Stimulated activated effector memory CD8-positive, alpha-beta T cell treated with anti-CD3 and anti-CD28 coated beads, Interleukin-12 subunit alpha, Interleukin-12 subunit beta, amount 100 ng/mL, for 72 hours (primary cell): ENCODE data around the gene IKBKG.
"Not testable (repeated sequence)": the region's sequence is repeated elsewhere in the genome, so short reads cannot be mapped to it uniquely, and the experiment has no call there.

Source experiments
- ATAC-seq: fragments of 150-1000 bp; cut with Tn5 transposase; 2 replicates; pipeline ENCODE4 v1.10.0; 2021
- DNase-seq, 2 donors: peaks; one replicate each; pipeline ENCODE4 v3.0.0; 2021 to 2022; ENCODE audit warnings: low spot score in 2 of 2
- H3K27ac Mint-ChIP-seq: one replicate; pipeline ENCODE4 v1.8.0; 2022; ENCODE audit warnings: mild to moderate bottlenecking, mixed read lengths
- H3K36me3 Mint-ChIP-seq: one replicate; pipeline ENCODE4 v1.8.0; 2022; ENCODE audit warnings: mild to moderate bottlenecking, mixed read lengths
- H3K4me1 Mint-ChIP-seq: one replicate; pipeline ENCODE4 v1.8.0; 2022; ENCODE audit warnings: mixed read lengths
- H3K4me3 Mint-ChIP-seq: one replicate; pipeline ENCODE4 v1.8.0; 2022; ENCODE audit warnings: mild to moderate bottlenecking, mixed read lengths
- H3K9me3 Mint-ChIP-seq: one replicate; pipeline ENCODE4 v1.8.0; 2022; ENCODE audit warnings: mixed read lengths

Gene IKBKG

DNA sequence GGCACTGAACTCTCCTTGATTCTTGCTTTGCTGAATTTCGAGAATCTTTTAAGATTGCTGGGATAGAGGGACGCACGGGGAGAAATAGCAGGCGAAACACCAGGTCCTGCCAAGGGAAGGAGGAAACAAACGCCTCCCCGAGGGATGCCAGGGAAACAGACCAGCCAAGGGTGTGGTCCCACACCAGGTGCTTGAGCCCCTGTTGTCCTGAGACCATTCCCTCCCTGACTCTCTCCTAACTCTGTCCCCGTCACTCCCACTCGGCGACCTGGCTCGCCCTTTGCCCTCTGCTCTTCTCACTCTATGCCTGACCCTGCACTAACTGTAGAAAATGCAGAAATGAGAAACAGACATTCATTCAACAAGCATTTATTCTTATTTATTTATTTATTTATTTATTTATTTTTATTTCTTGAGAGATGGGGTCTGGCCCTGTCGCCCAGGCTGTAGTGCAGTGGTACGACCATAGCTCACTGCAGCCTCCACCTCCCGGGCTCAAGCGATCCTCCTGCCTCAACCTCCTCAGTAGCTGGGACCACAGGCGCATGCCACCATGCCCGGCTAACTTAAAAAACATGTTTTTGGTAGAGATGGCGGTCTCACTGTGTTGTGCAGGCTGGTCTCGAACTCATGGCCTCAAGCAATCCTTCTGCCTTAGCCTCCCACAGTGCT is 55.5 kb downstream of the IKBKG start:
- H3K4me1 Mint-ChIP-seq: peaks cover 20% of the 10 kb centered on the region
- no peaks in the 10 kb centered on the region for H3K9me3 Mint-ChIP-seq
- no peak for DNase-seq

DNA sequence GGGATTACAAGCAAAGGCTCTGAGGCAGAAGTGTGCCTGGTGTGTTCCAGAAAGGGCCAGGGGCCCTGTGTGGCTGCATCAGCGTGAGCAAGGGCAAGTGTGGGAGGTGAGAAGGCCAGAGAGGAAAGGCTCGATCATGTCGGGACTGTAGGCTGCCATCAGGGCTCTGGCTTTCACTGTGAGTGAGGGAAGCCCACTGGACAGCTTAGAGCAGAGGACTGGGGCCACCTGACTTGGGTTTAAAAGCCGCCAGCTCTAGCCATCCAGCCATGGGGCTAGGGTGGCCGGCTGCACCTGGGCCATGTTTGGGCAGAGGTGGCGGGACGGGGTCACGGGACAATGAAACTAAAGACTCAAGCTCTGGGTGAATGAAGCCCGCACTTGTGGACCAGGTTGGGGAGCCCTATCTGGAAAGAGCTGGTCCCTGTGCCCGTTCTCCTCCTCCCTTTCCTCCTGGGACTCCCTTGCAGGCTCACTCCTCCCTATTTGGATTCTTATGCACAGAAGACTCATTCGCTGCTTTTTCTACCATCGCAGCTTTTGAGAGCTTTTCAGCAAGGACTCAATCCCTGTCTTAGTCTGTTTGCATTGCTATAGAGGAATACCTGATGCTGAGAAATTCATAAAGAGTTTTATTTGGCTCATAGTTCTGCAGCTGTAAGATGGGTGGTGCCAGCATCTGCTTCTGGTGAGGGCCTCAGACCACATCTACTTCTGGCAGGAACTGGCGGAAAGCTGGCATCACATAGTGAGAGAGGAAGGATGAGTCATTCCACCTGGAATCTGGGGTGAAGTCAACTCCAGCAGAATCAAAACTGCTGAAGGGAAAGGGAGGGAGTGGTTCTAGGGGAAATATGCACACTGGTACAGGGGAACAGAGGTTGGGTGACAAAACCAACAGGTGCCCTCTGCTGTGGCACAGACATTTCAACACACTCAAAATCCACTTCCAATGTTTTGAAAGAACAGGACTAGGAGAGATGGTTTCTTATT is 56.3 kb downstream of the IKBKG start:
- H3K9me3 Mint-ChIP-seq: no peaks in the 10 kb centered on the region
- peaks cover 20% of the 10 kb centered on the region for H3K4me1 Mint-ChIP-seq
- ATAC-seq: no peak
- H3K27ac Mint-ChIP-seq: no peak overlapping the region
- no peak overlapping the region for H3K4me3 Mint-ChIP-seq
- no peak for DNase-seq
- H3K36me3 Mint-ChIP-seq: no peaks in the 10 kb centered on the region

More for the DNA sequence above, 55.5 kb downstream of the IKBKG start:
- Mint-ChIP-seq H3K27ac (no peak overlapping the region), H3K36me3 (no peaks in the 10 kb centered on the region), H3K4me3 (no peak overlapping the region)
- no peak for ATAC-seq

DNA sequence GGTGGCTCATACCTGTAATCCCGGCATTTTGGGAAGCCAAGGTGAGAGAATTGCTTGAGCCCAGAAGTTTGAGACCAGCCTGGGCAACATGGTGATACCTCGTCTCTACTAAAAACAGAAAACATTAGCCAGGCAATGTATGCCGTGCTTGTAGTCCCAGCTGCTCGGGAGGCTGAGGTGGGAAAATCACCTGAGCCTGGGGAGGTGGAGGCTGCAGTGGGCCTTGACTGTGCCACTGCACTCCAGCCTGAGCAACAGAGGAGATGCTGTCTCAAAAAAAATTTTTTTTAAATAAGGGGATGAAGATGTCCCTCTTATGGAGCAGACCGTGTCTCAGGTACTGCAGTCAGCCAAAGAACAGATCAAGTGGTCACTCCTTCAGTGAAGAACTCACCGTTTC is 58.1 kb downstream of the IKBKG start:
- Mint-ChIP-seq H3K9me3 (no peaks in the 10 kb centered on the region), H3K4me3 (no peak overlapping the region), H3K36me3 (no peaks in the 10 kb centered on the region), H3K4me1 (peaks cover 9% of the 10 kb centered on the region), H3K27ac (no peak overlapping the region)
- ATAC-seq (no peak), DNase-seq (no peak)

DNA sequence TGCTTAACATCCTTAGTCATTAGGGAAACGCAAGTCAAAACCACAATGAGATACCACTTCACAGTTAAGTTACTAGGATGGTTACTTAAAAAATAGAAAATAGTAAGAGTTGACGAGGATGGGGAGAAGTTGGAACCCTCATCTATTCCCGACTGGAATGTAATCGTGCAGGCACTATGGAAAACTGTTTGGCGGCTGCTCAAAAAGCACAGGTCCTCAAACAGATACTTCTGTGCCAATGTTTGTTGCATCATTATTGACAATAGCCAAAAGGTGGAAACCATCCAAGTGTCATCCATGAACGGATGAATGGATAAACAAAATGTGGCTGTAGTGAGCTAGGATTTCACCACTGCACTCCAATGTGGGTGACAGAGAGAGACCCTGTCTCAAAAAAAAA is 60.0 kb downstream of the IKBKG start:
- ATAC-seq (no peak), DNase-seq (no peak)
- Mint-ChIP-seq H3K36me3 (no peaks in the 10 kb centered on the region), H3K9me3 (no peaks in the 10 kb centered on the region), H3K4me3 (no peak overlapping the region), H3K27ac (no peak overlapping the region), H3K4me1 (peaks cover 9% of the 10 kb centered on the region)

DNA sequence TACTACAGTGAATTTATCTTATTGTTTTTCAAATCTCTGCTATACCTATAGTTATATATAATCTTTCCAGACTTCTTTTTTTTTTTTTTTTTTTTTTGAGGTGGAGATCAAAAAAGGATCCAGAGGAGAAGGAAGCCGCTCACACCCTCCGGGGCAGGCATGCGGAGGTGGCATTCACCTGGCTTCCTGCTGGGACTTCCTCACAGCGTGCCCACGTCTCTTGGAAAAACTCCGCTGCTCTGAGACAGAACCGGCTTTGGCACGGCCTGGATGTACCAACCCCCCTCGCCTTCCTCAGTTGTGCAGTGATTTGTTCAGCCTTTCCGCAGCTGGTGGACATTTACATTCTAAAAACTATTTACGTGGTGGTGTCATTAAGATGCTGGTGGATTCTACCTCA is 60.6 kb downstream of the IKBKG start:
- H3K4me1 Mint-ChIP-seq, H3K9me3 Mint-ChIP-seq, H3K4me3 Mint-ChIP-seq, DNase-seq, ATAC-seq, H3K27ac Mint-ChIP-seq, H3K36me3 Mint-ChIP-seq: not testable (repeated sequence)

DNA sequence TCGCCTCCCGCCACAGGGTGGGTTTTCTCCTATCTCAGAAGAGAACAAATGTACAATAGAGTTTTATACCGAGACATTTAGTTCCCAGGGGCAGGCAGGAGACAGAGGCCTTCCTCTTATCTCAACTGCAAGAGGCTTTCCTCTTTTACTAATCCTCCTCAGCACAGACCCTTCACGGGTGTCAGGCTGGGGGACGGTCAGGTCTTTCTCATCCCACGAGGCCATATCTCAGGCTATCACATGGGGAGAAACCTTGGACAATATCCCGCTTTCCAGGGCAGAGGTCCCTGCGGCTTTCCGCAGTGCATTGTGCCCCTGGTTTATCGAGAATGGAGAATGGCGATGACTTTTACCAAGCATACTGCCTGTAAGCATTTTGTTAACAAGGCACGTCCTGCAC is 61.4 kb downstream of the IKBKG start:
- not testable (repeated sequence) for ATAC-seq, H3K4me1 Mint-ChIP-seq, DNase-seq, H3K27ac Mint-ChIP-seq, H3K36me3 Mint-ChIP-seq, H3K9me3 Mint-ChIP-seq, H3K4me3 Mint-ChIP-seq

DNA sequence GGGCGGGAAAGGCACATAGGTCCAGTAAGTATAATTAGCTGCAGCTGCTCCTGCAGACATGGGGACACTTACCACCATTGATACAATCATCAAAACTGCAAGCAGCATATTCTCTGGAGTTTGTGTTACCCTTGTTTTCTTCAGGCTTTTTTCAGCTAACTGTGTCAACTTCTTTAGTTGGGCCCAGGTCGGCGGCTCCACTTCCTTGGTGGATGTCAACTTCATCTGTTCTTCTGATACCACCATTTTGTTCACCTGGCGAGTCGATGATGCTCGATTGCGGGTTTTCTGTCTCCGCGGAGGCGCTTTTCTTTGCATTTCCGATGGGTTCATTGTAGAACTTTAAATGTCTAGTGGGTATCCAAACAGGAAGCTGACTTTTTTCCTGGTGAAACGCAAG is 63.7 kb downstream of the IKBKG start:
- not testable (repeated sequence) for H3K9me3 Mint-ChIP-seq, H3K4me3 Mint-ChIP-seq, H3K27ac Mint-ChIP-seq, DNase-seq, ATAC-seq, H3K36me3 Mint-ChIP-seq, H3K4me1 Mint-ChIP-seq

DNA sequence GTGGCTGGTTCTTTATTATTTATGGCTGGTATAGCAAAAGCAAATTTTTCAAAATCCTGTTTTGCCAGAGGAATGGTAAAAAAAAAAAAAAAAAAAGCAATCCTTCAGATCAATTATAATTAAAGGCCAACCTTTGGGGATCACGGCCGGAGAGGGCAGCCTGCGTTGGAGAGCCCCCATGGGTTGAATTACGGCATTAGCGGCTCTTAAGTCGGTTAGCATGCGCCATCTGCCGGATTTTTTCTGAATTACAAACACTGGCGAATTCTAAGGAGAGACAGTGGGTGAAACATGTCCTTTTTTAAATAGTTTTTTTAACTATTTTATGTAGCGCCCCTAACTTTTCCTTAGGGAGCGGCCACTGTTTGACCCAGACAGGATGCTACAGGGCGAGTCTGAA is 66.2 kb downstream of the IKBKG start:
- H3K27ac Mint-ChIP-seq, ATAC-seq, H3K36me3 Mint-ChIP-seq, DNase-seq, H3K4me3 Mint-ChIP-seq, H3K4me1 Mint-ChIP-seq, H3K9me3 Mint-ChIP-seq: not testable (repeated sequence)
